ENCODE results near the gene PCCA. TPM values are rescaled to one million over a fixed set of nuclear protein-coding genes. Genes with fewer than 3 reads are reported as not detected.

PCCA gene
- polyA plus RNA-seq, 1 of the 3 experiments (the other 2 are of a cell fraction) = 7.3 TPM

GRCh38 chr13:100273552-100273951 is 184.7 kb downstream of the PCCA start:
- ChIA-PET POLR2A (no interaction called here), CTCF (no interaction called here)
- no peaks in the 10 kb centered on the region for H3K79me2 ChIP-seq (ENCODE audit: insufficient read depth)

More at GRCh38 chr13:100273552-100273951, 184.7 kb downstream of the PCCA start:
- Histone ChIP-seq H3K4me3 (ENCODE audit: low read depth in 2 of 2, low read length in 1 of 2) (no peak overlapping the region), H3K27me3 (ENCODE audit: insufficient read depth) (no peaks in the 10 kb centered on the region), H2AFZ (ENCODE audit: low read depth) (no peak overlapping the region), H3K36me3 (replicated peaks in 1 of 2; ENCODE audit: control insufficient read depth in 1 of 2, insufficient read depth in 2 of 2, low read length in 1 of 2) (peaks cover 12 to 24% of the 10 kb centered on the region in 2 experiments), H3K9me2 (no peaks in the 10 kb centered on the region), H4K20me1 (ENCODE audit: insufficient read depth) (no peaks in the 10 kb centered on the region), H3K9me3 (no peaks in the 10 kb centered on the region), H3K27ac (ENCODE audit: low read depth in 2 of 2, low read length in 1 of 2) (no peak overlapping the region), H3K4me1 (ENCODE audit: control insufficient read depth in 1 of 2, insufficient read depth in 2 of 2, low read depth in 1 of 2, low read length in 1 of 2) (no peaks in the 10 kb centered on the region; a peak in 1 of 4 replicates), H3F3A (replicated peaks; ENCODE audit: insufficient read depth) (no peaks in the 10 kb centered on the region), H3K9ac (no peak overlapping the region), H3K4me2 (no peak overlapping the region)
- TF ChIP-seq RFX5 (IDR thresholded peaks at IDR 0.05; ENCODE audit: low read length) (no peak), RCOR1 (IDR thresholded peaks at IDR 0.05; ENCODE audit: low read length) (no peak), MXI1 (IDR thresholded peaks at IDR 0.05; ENCODE audit: low read depth, low read length) (no peak), MEF2A (IDR thresholded peaks at IDR 0.05; ENCODE audit: borderline replicate concordance, low read depth) (no peak), MAX (IDR thresholded peaks at IDR 0.05; ENCODE audit: low read depth) (no peak), USF2 (IDR thresholded peaks at IDR 0.05; ENCODE audit: borderline replicate concordance, low read depth, low read length) (no peak), REST (IDR thresholded peaks at IDR 0.05; ENCODE audit: low read depth, low read length) (no peak), NRF1 (IDR thresholded peaks at IDR 0.05; ENCODE audit: low read depth, low read length) (no peak), JUND (IDR thresholded peaks at IDR 0.05) (no peak), YY1 (IDR thresholded peaks at IDR 0.05; ENCODE audit: low read depth) (no peak), EZH2phosphoT487 (IDR thresholded peaks at IDR 0.05; ENCODE audit: borderline replicate concordance, low read depth) (no peak)
- no peak for DNase-seq
- 96% methylated on average over 6 of the region's 6 CpGs for WGBS (ENCODE audit: low lambda C conversion rate)
